ENCODE data around the gene SPEM2. TPM values are rescaled to one million over a fixed set of nuclear protein-coding genes. Genes with fewer than 3 reads are reported as not detected.

Gene SPEM2
- total RNA-seq, 4 donors from 2014 or later, result not detected

GRCh38 chr17:7383371-7383741 is 42.1 kb upstream of the SPEM2 start:
- 71 to 87% methylated on average over 4 to 10 of the region's 11 CpGs for WGBS, 2 donors
- TF ChIP-seq CTCF (IDR thresholded peaks at IDR 0.05) (no peak), POLR2A (IDR thresholded peaks at IDR 0.05) (no peak)
- DNase-seq (ENCODE audit: low spot score in 2 of 2), result no peak
- H3K4me3 ChIP-seq (ENCODE audit: low read depth, poor library complexity, severe bottlenecking), result no peak overlapping the region
- intact Hi-C loops (cut with DNase I; ENCODE audit: low total_unique reads), result no loop called here

- no peak for DNase-seq (ENCODE audit: low spot score in 2 of 2)
- no peak for TF ChIP-seq POLR2A (IDR thresholded peaks at IDR 0.05)
- TF ChIP-seq CTCF (IDR thresholded peaks at IDR 0.05), result no peak
- intact Hi-C loops (cut with DNase I; ENCODE audit: low total_unique reads), result no loop called here
These were observed 41.5 kb upstream of the SPEM2 start for GRCh38 chr17:7383742-7384488.

GRCh38 chr17:7384489-7385081 is 40.8 kb upstream of the SPEM2 start:
- WGBS, 2 donors, result 78 to 85% methylated on average over 13 to 23 of the region's 23 CpGs
- intact Hi-C loops (cut with DNase I; ENCODE audit: low total_unique reads), result no loop called here
- no peak for DNase-seq (ENCODE audit: low spot score in 2 of 2)

More at GRCh38 chr17:7383742-7384488, 41.5 kb upstream of the SPEM2 start:
- 45 to 50% methylated on average over 39 to 41 of the region's 65 CpGs for WGBS, 2 donors
- H3K4me3 ChIP-seq (ENCODE audit: low read depth, poor library complexity, severe bottlenecking), result no peak overlapping the region

GRCh38 chr17:7388856-7389255 is 36.6 kb upstream of the SPEM2 start:
- DNase-seq (ENCODE audit: low spot score in 2 of 2), result no peak
- TF ChIP-seq POLR2A (IDR thresholded peaks at IDR 0.05), result no peak
- TF ChIP-seq CTCF (IDR thresholded peaks at IDR 0.05), result no peak
- WGBS, 2 donors, result 91 to 93% methylated on average over 10 of the region's 10 CpGs
- H3K4me3 ChIP-seq (ENCODE audit: low read depth, poor library complexity, severe bottlenecking), result no peak overlapping the region
- intact Hi-C loops (cut with DNase I; ENCODE audit: low total_unique reads), result no loop called here

More at GRCh38 chr17:7384489-7385081, 40.8 kb upstream of the SPEM2 start:
- TF ChIP-seq CTCF (IDR thresholded peaks at IDR 0.05) (no peak), POLR2A (IDR thresholded peaks at IDR 0.05) (no peak)
- H3K4me3 ChIP-seq (ENCODE audit: low read depth, poor library complexity, severe bottlenecking), result no peak overlapping the region

GRCh38 chr17:7389924-7390910 is 35.2 kb upstream of the SPEM2 start:
- intact Hi-C loops (cut with DNase I; ENCODE audit: low total_unique reads), result no loop called here
- 82 to 91% methylated on average over 19 of the region's 19 CpGs for WGBS, 2 donors
- H3K4me3 ChIP-seq (ENCODE audit: low read depth, poor library complexity, severe bottlenecking), result no peak overlapping the region
- DNase-seq (ENCODE audit: low spot score in 2 of 2), result no peak
- no peak for TF ChIP-seq CTCF (IDR thresholded peaks at IDR 0.05)
